ENCODE data around the gene MUSK. TPM values are rescaled to one million over a fixed set of nuclear protein-coding genes. Genes with fewer than 3 reads are reported as not detected.

Gene MUSK
- total RNA-seq, 1 donor from 2014 or later: not detected

DNA sequence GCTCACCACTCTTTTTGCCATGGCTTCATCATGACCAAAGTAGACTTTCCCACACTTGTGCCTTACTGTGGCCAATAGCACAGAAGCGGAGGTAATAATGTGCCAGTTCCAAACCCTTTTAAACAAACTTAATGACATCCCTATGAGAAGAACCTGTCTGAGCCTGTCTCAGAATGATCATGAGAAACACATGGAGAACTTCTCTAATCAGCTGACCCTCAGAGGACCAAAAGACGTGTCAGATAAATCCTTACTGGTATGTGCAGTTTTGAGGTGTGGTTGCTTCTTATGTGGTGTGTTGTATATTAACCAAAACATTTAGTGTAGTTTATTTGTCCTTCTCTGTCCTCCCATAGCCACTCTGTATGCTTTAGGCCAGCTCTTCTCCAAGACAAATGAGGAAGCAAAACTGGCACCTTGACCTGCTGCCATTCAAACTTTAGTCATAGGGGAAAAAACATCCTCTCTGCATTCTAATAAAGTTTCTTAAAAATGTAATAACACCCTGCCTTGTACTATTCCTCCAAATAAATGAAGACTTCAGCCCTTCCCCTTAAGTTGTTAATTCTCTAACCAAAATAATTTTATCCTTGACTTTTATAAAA, 168.9 kb downstream of the MUSK start:
- Mint-ChIP-seq H3K36me3 (ENCODE audit: low read depth) (no peaks in the 10 kb centered on the region), H3K4me1 (ENCODE audit: low read depth) (no peaks in the 10 kb centered on the region), H3K27me3 (ENCODE audit: low read depth) (no peaks in the 10 kb centered on the region), H3K4me3 (ENCODE audit: low read depth) (no peak overlapping the region), H3K27ac (no peak overlapping the region), H3K9me3 (no peaks in the 10 kb centered on the region)
- intact Hi-C loops (cut with micrococcal nuclease): no loop called here
- no peak for DNase-seq (ENCODE audit: low spot score)

- DNase-seq (ENCODE audit: low spot score): no peak
- Mint-ChIP-seq H3K4me3 (ENCODE audit: low read depth) (no peak overlapping the region), H3K27me3 (ENCODE audit: low read depth) (no peaks in the 10 kb centered on the region), H3K27ac (no peak overlapping the region), H3K9me3 (no peaks in the 10 kb centered on the region), H3K36me3 (ENCODE audit: low read depth) (no peaks in the 10 kb centered on the region), H3K4me1 (ENCODE audit: low read depth) (no peaks in the 10 kb centered on the region)
- intact Hi-C loops (cut with micrococcal nuclease): no loop called here
Measured at GRCh38 chr9:110842169-110842568, 173.6 kb downstream of the MUSK start.

GRCh38 chr9:110842986-110843385, 174.4 kb downstream of the MUSK start:
- Mint-ChIP-seq H3K27me3 (ENCODE audit: low read depth) (no peaks in the 10 kb centered on the region), H3K36me3 (ENCODE audit: low read depth) (no peaks in the 10 kb centered on the region), H3K4me3 (ENCODE audit: low read depth) (no peak overlapping the region), H3K9me3 (no peaks in the 10 kb centered on the region), H3K27ac (no peak overlapping the region), H3K4me1 (ENCODE audit: low read depth) (no peaks in the 10 kb centered on the region)
- no peak for DNase-seq (ENCODE audit: low spot score)
- intact Hi-C loops (cut with micrococcal nuclease): no loop called here

DNA sequence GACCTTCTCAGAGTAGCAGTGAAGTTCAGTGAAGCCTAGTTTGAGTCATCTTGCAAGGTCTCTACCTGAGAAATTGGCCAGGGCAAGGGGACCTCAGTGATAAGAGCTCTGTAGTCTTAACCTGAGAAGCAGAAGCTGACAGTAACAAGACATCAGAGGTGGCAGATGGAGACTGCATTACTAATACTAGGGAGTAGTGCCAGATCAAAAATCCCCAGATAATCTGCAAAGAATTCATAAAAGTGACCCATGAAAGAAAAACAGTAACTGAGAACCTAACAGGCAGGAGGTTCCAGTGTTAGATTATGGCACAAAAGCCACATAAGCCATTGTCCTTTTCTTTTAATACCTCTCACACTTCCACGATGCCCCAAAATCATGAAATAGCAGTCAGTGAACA, 175.5 kb downstream of the MUSK start:
- intact Hi-C loops (cut with micrococcal nuclease): no loop called here
- DNase-seq (ENCODE audit: low spot score): no peak
- H3K36me3 Mint-ChIP-seq (ENCODE audit: low read depth): no peaks in the 10 kb centered on the region
- H3K4me3 Mint-ChIP-seq (ENCODE audit: low read depth): no peak overlapping the region
- no peak overlapping the region for H3K27ac Mint-ChIP-seq
- H3K27me3 Mint-ChIP-seq (ENCODE audit: low read depth): no peaks in the 10 kb centered on the region
- H3K4me1 Mint-ChIP-seq (ENCODE audit: low read depth): no peaks in the 10 kb centered on the region
- H3K9me3 Mint-ChIP-seq: no peaks in the 10 kb centered on the region

- H3K4me3 Mint-ChIP-seq (ENCODE audit: low read depth): no peak overlapping the region
- H3K4me1 Mint-ChIP-seq (ENCODE audit: low read depth): no peaks in the 10 kb centered on the region
- H3K27ac Mint-ChIP-seq: no peak overlapping the region
- no peaks in the 10 kb centered on the region for H3K36me3 Mint-ChIP-seq (ENCODE audit: low read depth)
- H3K27me3 Mint-ChIP-seq (ENCODE audit: low read depth): no peaks in the 10 kb centered on the region
- no peaks in the 10 kb centered on the region for H3K9me3 Mint-ChIP-seq
- intact Hi-C loops (cut with micrococcal nuclease): no loop called here
- DNase-seq (ENCODE audit: low spot score): no peak
Measured at GRCh38 chr9:110846215-110846614, 177.6 kb downstream of the MUSK start.

DNA sequence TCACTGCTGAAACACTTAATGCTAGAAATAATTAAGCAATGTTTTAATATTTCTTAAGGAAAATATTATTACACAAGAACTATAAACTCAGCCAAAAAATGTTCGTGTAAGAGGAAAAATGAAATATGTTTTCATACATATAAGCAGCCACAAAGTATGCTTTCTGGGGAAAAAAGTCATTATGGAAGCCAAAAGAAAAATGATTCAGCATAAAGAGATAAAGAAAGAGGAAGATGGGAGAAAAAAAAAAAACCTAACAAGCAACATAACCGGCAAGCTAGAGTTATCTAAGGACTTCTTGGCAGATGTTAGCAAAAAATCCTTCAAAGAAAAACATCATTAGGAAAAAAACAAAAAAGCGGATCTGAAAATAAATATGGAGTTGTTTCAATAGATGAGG, 179.1 kb downstream of the MUSK start:
- intact Hi-C loops (cut with micrococcal nuclease): no loop called here
- DNase-seq (ENCODE audit: low spot score): no peak
- Mint-ChIP-seq H3K4me3 (ENCODE audit: low read depth) (no peak overlapping the region), H3K27ac (no peak overlapping the region), H3K36me3 (ENCODE audit: low read depth) (no peaks in the 10 kb centered on the region), H3K4me1 (ENCODE audit: low read depth) (no peaks in the 10 kb centered on the region), H3K9me3 (no peaks in the 10 kb centered on the region), H3K27me3 (ENCODE audit: low read depth) (no peaks in the 10 kb centered on the region)

DNA sequence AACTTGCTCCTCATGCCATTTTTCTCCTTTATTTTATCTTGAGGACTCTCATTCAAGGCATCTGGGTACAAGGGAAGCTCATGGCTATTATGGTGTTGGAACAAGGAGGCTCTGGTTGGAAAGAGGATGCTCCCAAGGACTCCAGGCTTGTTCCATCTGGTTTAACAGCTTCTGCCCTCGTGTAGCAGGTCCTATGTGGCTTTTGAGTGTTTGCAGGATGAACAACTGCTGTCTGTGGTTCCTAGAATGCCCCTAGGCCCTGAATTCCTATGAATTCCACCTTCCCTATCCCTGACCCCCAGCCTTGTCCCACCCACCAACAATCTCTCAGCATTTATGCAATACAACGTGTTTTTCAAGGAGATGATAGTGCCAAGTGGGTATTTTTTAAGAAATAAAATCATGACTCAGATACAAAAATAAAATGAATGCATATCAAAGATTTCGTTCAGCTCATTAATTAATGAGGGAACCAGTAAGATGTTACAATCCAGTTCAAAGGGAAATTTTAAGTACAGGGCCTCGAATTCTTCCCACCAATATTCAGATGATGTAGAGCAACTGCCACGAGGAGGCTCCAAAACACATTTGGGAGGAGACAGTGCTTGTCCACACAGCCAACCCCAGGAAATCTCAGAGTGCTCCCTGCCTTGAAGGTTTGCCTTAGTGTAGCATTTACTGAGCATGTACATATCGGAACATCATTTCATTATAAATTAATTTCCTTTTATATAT, 182.0 kb downstream of the MUSK start:
- H3K36me3 Mint-ChIP-seq (ENCODE audit: low read depth): no peaks in the 10 kb centered on the region
- intact Hi-C loops (cut with micrococcal nuclease): no loop called here
- H3K9me3 Mint-ChIP-seq: peaks cover 16% of the 10 kb centered on the region
- no peaks in the 10 kb centered on the region for H3K4me1 Mint-ChIP-seq (ENCODE audit: low read depth)
- no peaks in the 10 kb centered on the region for H3K27me3 Mint-ChIP-seq (ENCODE audit: low read depth)
- H3K4me3 Mint-ChIP-seq (ENCODE audit: low read depth): no peak overlapping the region
- no peak for DNase-seq (ENCODE audit: low spot score)
- no peak overlapping the region for H3K27ac Mint-ChIP-seq

Other genes starting within 250 kb of the MUSK start
- not detected in 2 replicates for gene SVEP1, start 89.0 kb upstream of the MUSK start, total RNA-seq